Effector memory CD4-positive, alpha-beta T cell (primary cell): ENCODE measurements around the gene NDUFA13.

Source experiments
- DNase-seq, 3 donors: peaks; one replicate each; pipeline ENCODE4 v3.0.0-alpha.2; 2020
- H3K27ac ChIP-seq: 2 replicates; pipeline ENCODE4 v1.7.0; 2013; ENCODE audit warnings: mild to moderate bottlenecking, low read length, moderate library complexity; ENCODE audit not compliant: insufficient read depth, poor library complexity, severe bottlenecking
- H3K27me3 ChIP-seq: replicated peaks from 2 replicates; pipeline ENCODE4 v1.7.0; 2013; ENCODE audit warnings: mild to moderate bottlenecking, low read length; ENCODE audit not compliant: insufficient read depth, control insufficient read depth, poor library complexity, severe bottlenecking
- H3K36me3 ChIP-seq: 2 replicates; pipeline ENCODE4 v1.7.0; 2013; ENCODE audit warnings: mild to moderate bottlenecking, low read length, moderate library complexity; ENCODE audit not compliant: control insufficient read depth, insufficient read depth
- H3K4me1 ChIP-seq: 2 replicates; pipeline ENCODE4 v1.7.0; 2013; ENCODE audit warnings: low read length, mild to moderate bottlenecking; ENCODE audit not compliant: control insufficient read depth, insufficient read depth, poor library complexity, severe bottlenecking
- H3K4me3 ChIP-seq: 2 replicates; pipeline ENCODE4 v1.7.0; 2013; ENCODE audit warnings: low read length, low read depth, mild to moderate bottlenecking; ENCODE audit not compliant: insufficient read depth, poor library complexity, severe bottlenecking
- H3K9me3 ChIP-seq: 2 replicates; pipeline ENCODE4 v1.7.0; 2013; ENCODE audit warnings: mild to moderate bottlenecking, low read length, moderate library complexity; ENCODE audit not compliant: control insufficient read depth

Gene NDUFA13

GRCh38 chr19:19571071-19571786, 55.2 kb downstream of the NDUFA13 start:
- Histone ChIP-seq H3K27ac (no peak overlapping the region), H3K9me3 (no peaks in the 10 kb centered on the region), H3K27me3 (no peaks in the 10 kb centered on the region), H3K36me3 (peaks cover 24% of the 10 kb centered on the region), H3K4me1 (no peaks in the 10 kb centered on the region), H3K4me3 (no peak overlapping the region)
- no peak for DNase-seq

- peaks cover 8% of the 10 kb centered on the region for H3K36me3 ChIP-seq
- H3K27ac ChIP-seq, result no peak overlapping the region
- H3K4me1 ChIP-seq, result no peaks in the 10 kb centered on the region
- H3K4me3 ChIP-seq, result no peak overlapping the region
- no peaks in the 10 kb centered on the region for H3K9me3 ChIP-seq
- H3K27me3 ChIP-seq, result no peaks in the 10 kb centered on the region
- no peak for DNase-seq
These were observed 59.4 kb downstream of the NDUFA13 start for GRCh38 chr19:19575411-19575810.
